HG02884 (cell line): ENCODE results near the gene ARHGAP32.
A peak's percentile ranks its signal among the peaks of the same experiment; 100 is the strongest.
"Not testable (repeated sequence)": the region's sequence is repeated elsewhere in the genome, so short reads cannot be mapped to it uniquely, and the experiment has no call there.

Source experiments
- ATAC-seq: cut with Tn5 transposase; IDR thresholded peaks from one replicate; pipeline ENCODE4 v1.9.1; 2021; ENCODE audit warnings: mild to moderate bottlenecking, moderate library complexity; ENCODE audit not compliant: unreplicated experiment

The ARHGAP32 gene

GRCh38 chr11:129040934-129041333 lies 151.2 kb downstream of the ARHGAP32 start:
- no peak for ATAC-seq

- ATAC-seq = no peak
Measured at GRCh38 chr11:129035244-129035643, 156.9 kb downstream of the ARHGAP32 start.

DNA sequence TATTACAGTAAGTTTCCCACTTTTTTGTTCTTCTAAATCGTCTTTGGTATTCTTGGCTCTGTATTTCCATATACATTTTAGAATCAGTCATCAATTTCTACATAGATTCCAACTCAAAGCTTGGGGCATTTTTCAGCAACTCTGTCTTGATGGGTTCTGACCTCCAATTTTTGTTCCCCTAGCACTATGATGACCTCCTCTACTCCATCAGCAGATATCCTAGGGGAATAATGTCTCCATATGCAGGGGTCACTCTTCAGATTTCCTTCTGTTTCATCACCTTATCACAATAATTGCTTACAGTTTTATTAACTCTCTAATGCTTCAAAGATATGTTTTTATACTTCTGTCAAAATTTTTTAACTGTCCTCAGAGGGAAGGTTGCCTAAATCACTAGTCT lies 158.1 kb downstream of the ARHGAP32 start:
- ATAC-seq = no peak

- no peak for ATAC-seq
Measured at GRCh38 chr11:129023968-129024676, 168.0 kb downstream of the ARHGAP32 start.

- ATAC-seq = no peak
Measured at GRCh38 chr11:129021295-129021694, 170.8 kb downstream of the ARHGAP32 start.

DNA sequence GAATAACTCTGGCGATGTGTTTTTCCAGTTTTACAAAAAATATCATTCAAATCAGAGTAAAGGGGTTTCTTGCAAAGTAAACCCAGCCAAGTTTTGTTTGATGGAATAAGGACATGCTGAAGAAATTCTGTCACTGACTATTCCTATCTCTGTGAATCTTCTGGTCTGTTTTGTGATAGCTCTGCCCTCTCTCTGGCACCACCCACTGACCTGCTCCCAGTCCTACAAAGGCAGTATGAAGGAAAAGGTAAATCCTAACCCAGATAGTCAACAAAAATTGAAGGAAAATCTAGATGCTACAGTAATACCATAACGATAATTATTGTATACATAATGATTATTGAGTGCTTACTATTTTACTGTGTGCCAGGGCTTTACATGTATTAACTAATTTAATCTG lies 173.1 kb downstream of the ARHGAP32 start:
- no peak for ATAC-seq

GRCh38 chr11:129018126-129018525 lies 174.0 kb downstream of the ARHGAP32 start:
- ATAC-seq = no peak

- no peak for ATAC-seq
Measured at GRCh38 chr11:129013737-129014475, 178.2 kb downstream of the ARHGAP32 start.

- no peak for ATAC-seq
Measured at GRCh38 chr11:129012880-129013279, 179.2 kb downstream of the ARHGAP32 start.

GRCh38 chr11:129006161-129006560 lies 186.0 kb downstream of the ARHGAP32 start:
- no peak for ATAC-seq

GRCh38 chr11:128999165-128999564 lies 193.0 kb downstream of the ARHGAP32 start:
- not testable (repeated sequence) for ATAC-seq

- ATAC-seq = no peak
Measured at GRCh38 chr11:128988242-128988970, 203.7 kb downstream of the ARHGAP32 start.

GRCh38 chr11:128985880-128986279 lies 206.2 kb downstream of the ARHGAP32 start:
- no peak for ATAC-seq

GRCh38 chr11:128983023-128983422 lies 209.1 kb downstream of the ARHGAP32 start:
- no peak for ATAC-seq

GRCh38 chr11:128981254-128981653 lies 210.9 kb downstream of the ARHGAP32 start:
- no peak for ATAC-seq

DNA sequence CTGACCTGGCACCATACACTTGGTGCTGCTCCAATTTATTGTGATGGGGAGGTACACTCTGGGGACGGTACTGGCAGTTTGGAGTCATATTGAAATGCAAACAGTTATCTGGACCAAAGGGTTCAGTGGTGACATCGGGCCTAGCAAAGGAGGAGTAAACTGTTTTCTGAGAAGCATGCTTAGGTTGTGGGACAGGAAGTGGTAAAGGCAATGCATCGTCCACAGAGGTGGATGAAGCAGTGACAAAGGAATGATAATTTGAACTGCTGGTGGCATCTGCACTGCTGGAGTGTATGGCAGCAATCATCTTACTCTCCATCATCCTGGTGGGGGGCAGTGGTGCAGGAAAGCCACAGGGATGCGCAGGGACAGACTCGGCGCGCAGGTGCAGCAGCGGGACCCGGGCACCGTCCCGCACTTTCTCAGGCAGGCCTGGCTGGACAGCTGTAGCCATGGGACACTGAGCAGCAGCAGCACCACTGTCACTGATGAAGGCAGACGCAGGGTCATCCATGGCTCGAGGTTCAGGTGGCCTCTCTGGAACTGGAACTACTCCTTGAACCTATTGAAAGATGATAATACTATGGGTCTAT lies 221.4 kb downstream of the ARHGAP32 start:
- ATAC-seq = no peak

- ATAC-seq = no peak
Measured at GRCh38 chr11:128968916-128969315, 223.2 kb downstream of the ARHGAP32 start.

- ATAC-seq = no peak
Measured at GRCh38 chr11:128967578-128967977, 224.5 kb downstream of the ARHGAP32 start.

DNA sequence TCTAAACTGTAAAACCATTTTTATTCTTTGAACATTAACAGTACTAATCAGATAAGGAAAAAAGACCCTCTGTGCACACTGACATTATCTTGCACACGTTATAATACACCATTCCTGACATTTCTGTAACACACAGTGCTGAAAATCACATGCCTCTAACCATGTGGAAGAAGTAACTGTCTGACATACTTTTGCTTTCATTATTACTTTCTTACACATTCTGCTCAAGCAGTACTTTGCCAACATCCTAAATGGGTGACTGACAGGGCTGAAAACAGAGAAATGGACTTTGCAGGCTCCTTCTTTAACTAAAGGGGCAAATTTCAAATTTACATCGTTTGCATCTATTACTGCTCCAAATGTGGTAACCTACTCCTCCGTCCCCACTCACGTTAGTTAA lies 226.6 kb downstream of the ARHGAP32 start:
- peak; percentile 98 for ATAC-seq

- no peak for ATAC-seq
Measured at GRCh38 chr11:128964463-128964930, 227.6 kb downstream of the ARHGAP32 start.

DNA sequence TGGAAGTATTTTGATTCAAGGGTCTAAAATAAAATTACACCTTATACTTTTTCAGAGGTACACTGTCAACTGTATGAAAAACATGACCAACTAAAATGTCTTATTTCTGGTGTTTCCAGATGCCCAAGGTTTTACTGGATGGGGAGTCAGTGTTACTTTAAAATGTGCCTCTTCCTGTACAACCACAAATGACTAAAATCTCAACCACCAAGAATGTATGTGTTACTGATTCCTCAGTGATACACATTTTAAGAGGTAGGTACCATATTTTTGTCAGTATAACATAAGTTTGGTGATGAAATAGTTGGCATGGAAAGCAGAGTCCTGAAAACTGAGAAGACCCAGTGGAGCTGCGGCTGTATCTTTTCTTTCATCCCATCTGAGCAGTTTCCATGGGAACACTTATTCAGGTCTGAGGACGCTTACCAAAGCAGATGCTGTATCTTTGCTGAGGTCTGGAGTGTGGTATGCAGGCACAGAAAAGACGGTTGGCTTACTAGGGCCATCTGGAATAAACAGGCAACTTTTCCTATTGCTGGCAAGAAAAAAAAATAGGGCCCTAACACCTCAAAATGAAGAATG lies 228.3 kb downstream of the ARHGAP32 start:
- no peak for ATAC-seq
